Calu3 (cell line): Measurements from ENCODE around the gene NMNAT3. TPM values are rescaled to one million over a fixed set of nuclear protein-coding genes. Genes with fewer than 3 reads are reported as not detected.

Experiments
- BruUV-seq: library from RNA; stranded (reverse); fragments of 400-500 nt; replicated peaks from 2 replicates; lab custom pipeline; 2021; lab: Mats Ljungman, UMichigan
- CTCF ChIA-PET: fragments of 300-600 bp; sonication (Branson Sonifier 250); formaldehyde crosslinking; loops from one replicate; lab custom pipeline; 2022; ENCODE audit warnings: antibody characterized with exemption; lab: Charles Lee
- DNase-seq: peaks from one replicate; pipeline ENCODE4 v3.0.0; 2022
- H3K27ac Mint-ChIP-seq: one replicate; pipeline ENCODE4 v1.8.0; 2022; ENCODE audit warnings: mixed read lengths; ENCODE audit not compliant: unreplicated experiment
- H3K27me3 Mint-ChIP-seq: one replicate; pipeline ENCODE4 v1.8.0; 2022; ENCODE audit warnings: mixed read lengths; ENCODE audit not compliant: unreplicated experiment
- H3K36me3 Mint-ChIP-seq: one replicate; pipeline ENCODE4 v1.8.0; 2022; ENCODE audit warnings: mild to moderate bottlenecking, moderate library complexity, mixed read lengths; ENCODE audit not compliant: insufficient read depth, unreplicated experiment
- H3K4me1 Mint-ChIP-seq: one replicate; pipeline ENCODE4 v1.8.0; 2022; ENCODE audit warnings: mild to moderate bottlenecking, low read depth, mixed read lengths; ENCODE audit not compliant: unreplicated experiment
- H3K4me3 Mint-ChIP-seq: one replicate; pipeline ENCODE4 v1.8.0; 2022; ENCODE audit warnings: mild to moderate bottlenecking, low read depth, moderate library complexity, mixed read lengths; ENCODE audit not compliant: unreplicated experiment
- H3K9me3 Mint-ChIP-seq: one replicate; pipeline ENCODE4 v1.8.0; 2022; ENCODE audit warnings: low read depth, mixed read lengths; ENCODE audit not compliant: unreplicated experiment
- intact Hi-C: fragments of 100-400 bp; cut with micrococcal nuclease; formaldehyde crosslinking; loops from one replicate; pipeline ENCODE4 v1.10.0; 2022; ENCODE audit not compliant: unreplicated experiment
- total RNA-seq: library from RNA; stranded (reverse); gene quantifications from 2 replicates; pipeline ENCODE4 v1.2.3, GENCODE V29; 2022
- TF ChIP-seq, protein P1 (sequence below): fragments of 200-600 bp; IDR thresholded peaks from one replicate; pipeline ENCODE4 v1.8.0; 2022; ENCODE audit warnings: antibody characterized with exemption; ENCODE audit not compliant: unreplicated experiment

The NMNAT3 gene
- total RNA-seq, 1 experiment from 2014 or later: 7.2 TPM

DNA sequence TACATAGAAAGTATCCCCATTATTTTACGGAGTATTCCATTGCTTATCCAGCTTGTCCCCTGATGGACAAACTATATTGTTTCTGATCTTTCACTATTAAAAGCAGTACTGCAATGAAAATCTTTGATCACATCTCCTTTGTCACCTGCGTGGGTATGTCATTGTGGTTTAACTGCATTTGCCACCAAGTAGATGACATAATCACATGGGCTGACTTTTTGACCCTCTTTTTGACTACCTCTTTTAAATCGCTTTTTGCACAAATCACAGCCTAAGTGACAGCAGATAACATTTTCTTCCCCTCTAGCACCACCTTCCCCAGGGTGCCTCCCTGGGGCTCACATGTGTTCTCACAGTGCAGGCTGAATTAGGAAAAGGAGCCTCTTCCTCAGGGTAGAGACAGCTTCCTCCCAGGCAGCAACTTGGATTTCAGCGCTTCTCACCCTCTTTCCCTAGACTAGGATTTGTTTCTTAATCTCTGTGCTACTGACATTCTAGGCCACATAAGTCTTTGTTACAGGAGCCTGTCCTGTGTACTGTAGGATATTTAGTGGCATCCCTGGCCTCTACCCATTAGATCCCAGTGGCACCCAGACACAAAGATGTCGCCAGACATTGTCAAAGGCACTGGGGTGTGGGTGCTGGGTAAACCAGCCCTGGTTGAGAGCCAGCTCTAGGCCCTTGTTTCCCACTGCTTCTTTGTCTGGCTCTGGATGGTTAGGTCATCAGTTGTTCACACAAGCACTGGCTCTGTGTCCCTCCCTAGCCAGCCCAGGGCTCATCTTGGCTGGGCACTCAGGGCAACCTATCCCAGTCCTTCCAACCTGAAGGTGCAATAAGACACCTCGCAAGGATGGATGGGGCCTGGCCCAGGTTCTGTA is 136.9 kb downstream of the NMNAT3 start:
- DNase-seq: no peak
- Mint-ChIP-seq H3K36me3 (peaks cover 10% of the 10 kb centered on the region), H3K4me1 (peaks cover 28% of the 10 kb centered on the region), H3K27me3 (no peaks in the 10 kb centered on the region), H3K9me3 (no peaks in the 10 kb centered on the region), H3K27ac (no peak overlapping the region), H3K4me3 (no peak overlapping the region)
- CTCF ChIA-PET: no interaction called here
- intact Hi-C loops: no loop called here
- BruUV-seq: no TSS peak
- TF ChIP-seq, protein P1, sequence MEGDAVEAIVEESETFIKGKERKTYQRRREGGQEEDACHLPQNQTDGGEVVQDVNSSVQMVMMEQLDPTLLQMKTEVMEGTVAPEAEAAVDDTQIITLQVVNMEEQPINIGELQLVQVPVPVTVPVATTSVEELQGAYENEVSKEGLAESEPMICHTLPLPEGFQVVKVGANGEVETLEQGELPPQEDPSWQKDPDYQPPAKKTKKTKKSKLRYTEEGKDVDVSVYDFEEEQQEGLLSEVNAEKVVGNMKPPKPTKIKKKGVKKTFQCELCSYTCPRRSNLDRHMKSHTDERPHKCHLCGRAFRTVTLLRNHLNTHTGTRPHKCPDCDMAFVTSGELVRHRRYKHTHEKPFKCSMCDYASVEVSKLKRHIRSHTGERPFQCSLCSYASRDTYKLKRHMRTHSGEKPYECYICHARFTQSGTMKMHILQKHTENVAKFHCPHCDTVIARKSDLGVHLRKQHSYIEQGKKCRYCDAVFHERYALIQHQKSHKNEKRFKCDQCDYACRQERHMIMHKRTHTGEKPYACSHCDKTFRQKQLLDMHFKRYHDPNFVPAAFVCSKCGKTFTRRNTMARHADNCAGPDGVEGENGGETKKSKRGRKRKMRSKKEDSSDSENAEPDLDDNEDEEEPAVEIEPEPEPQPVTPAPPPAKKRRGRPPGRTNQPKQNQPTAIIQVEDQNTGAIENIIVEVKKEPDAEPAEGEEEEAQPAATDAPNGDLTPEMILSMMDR: no peak

DNA sequence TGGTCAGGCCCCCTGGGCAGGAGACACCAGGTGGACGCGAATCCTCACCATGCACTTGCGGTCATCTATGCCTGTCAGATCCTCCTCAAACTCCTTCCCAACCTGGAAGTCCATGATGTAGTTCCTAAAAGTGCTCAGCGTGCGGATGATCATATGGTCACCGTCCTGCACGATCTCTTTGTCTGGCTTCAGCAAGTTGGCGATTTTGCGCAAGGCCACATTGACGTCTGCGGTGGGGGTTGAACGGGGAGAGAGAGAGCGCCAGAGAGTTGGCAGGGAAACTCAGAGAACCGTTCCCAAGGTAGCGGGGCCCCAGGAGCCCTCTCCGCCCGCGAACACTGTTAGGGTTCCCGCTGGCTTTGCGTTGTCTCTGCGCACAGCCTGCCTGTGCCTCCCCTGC is 139.0 kb downstream of the NMNAT3 start:
- H3K4me3 Mint-ChIP-seq: peak overlapping the region; percentile 73
- BruUV-seq: no TSS peak

DNA sequence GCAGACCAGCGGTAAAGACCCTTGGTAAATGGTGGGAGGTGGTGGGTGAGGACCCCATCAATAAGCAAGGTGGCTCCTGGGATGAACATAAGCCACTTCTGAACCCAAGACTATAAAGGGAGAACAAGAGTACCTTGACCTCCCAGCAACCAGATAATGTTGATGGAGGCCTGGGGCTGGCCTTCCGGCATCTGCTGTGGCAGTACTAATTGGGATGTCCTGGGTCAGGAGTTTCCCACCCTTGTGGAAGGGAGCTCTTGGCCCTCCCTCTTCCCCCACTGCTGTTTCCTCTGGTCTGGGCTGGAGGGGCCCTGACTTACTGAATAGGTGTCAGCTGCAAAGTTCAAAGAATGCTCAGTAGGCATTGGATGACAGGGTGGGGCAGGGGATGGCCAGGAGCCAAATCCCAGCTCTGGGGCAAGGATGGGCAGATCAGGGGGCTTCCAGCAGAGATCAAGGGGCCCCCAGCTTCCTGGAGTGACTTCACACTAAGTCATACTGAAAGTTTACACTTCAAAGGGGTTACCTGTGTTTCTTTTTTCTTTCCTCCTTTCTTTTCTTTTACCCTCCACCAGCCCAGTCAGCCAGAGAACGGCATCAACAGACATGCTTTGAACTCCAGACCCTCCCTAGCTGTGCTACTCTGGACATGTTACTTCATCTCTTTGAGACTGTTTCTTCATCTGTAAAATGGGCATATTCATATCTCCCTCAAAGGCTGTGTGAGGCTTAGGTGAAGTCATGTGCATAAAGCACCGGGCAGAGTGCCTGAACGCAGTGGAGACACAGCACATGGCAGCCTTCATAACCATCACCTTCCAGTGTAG is 139.8 kb downstream of the NMNAT3 start:
- no peak for DNase-seq
- TSS peak; percentile 56 for BruUV-seq
- Mint-ChIP-seq H3K36me3 (peaks cover 10% of the 10 kb centered on the region), H3K27me3 (no peaks in the 10 kb centered on the region), H3K4me3 (no peak overlapping the region), H3K4me1 (peaks cover 47% of the 10 kb centered on the region), H3K9me3 (no peaks in the 10 kb centered on the region), H3K27ac (no peak overlapping the region)
- intact Hi-C loops: no loop called here
- TF ChIP-seq, protein P1: no peak
- CTCF ChIA-PET: interaction anchor here (1.2 kb wide), 1 partner anchor 15 kb away, joined by 3 read pairs; no protein-coding TSS in a partner anchor

More for the DNA sequence above, 139.0 kb downstream of the NMNAT3 start:
- H3K27ac Mint-ChIP-seq: no peak overlapping the region
- no peak for DNase-seq
- H3K27me3 Mint-ChIP-seq: no peaks in the 10 kb centered on the region
- CTCF ChIA-PET: no interaction called here
- H3K9me3 Mint-ChIP-seq: no peaks in the 10 kb centered on the region
- intact Hi-C loops: no loop called here
- H3K4me1 Mint-ChIP-seq: peaks cover 47% of the 10 kb centered on the region
- TF ChIP-seq, protein P1: no peak
- H3K36me3 Mint-ChIP-seq: peaks cover 10% of the 10 kb centered on the region

- DNase-seq: no peak
- Mint-ChIP-seq H3K27me3 (no peaks in the 10 kb centered on the region), H3K36me3 (peaks cover 10% of the 10 kb centered on the region), H3K27ac (no peak overlapping the region), H3K4me3 (no peak overlapping the region), H3K9me3 (no peaks in the 10 kb centered on the region), H3K4me1 (peaks cover 47% of the 10 kb centered on the region)
- intact Hi-C loops: no loop called here
- TF ChIP-seq, protein P1: no peak
- BruUV-seq: no TSS peak
- CTCF ChIA-PET: interaction anchor here (1.2 kb wide), 1 partner anchor 14 kb away, joined by 3 read pairs; no protein-coding TSS in a partner anchor
These were observed 140.4 kb downstream of the NMNAT3 start for GRCh38 chr3:139537361-139537760.
